HEK293 (cell line): ENCODE data around the gene PKP2.

Experiments
- CTCF ChIA-PET: fragments of 350-600 bp; formaldehyde crosslinking; extraction: SDS; loops from one replicate; lab custom pipeline; 2021; ENCODE audit warnings: antibody characterized with exemption; lab: Yijun Ruan, JAX
- POLR2A ChIA-PET: fragments of 300-600 bp; formaldehyde crosslinking; extraction: SDS; loops from one replicate; lab custom pipeline; 2020; ENCODE audit warnings: antibody characterized with exemption, inconsistent platforms; lab: Yijun Ruan, JAX
- H3K27ac ChIP-seq: fragments of 200-500 bp; sonication (Bioruptor generic); 2 replicates; pipeline ENCODE4 v1.5.1; 2014; ENCODE audit warnings: low read depth, low read length, control low read depth, inconsistent platforms; ENCODE audit errors: extremely low read depth
- H3K36me3 ChIP-seq, 2 experiments: fragments of 200-500 bp in 1 of 2; sonication (Bioruptor generic) in 1 of 2; 1 replicate in 1 of 2; 2 replicates in 1 of 2; pipeline ENCODE4 v1.5.1; 2014 to 2017; ENCODE audit warnings: inconsistent platforms in 2 of 2, low read length in 2 of 2; ENCODE audit not compliant: control insufficient read depth in 2 of 2, insufficient read depth in 1 of 2
- H3K4me1 ChIP-seq: fragments of 200-500 bp; sonication (Bioruptor generic); 2 replicates; pipeline ENCODE4 v1.5.1; 2014; ENCODE audit warnings: mild to moderate bottlenecking, low read length, inconsistent platforms; ENCODE audit not compliant: control insufficient read depth, insufficient read depth
- H3K4me3 ChIP-seq: 2 replicates; pipeline ENCODE4 v1.5.1; 2011; ENCODE audit warnings: low read depth, mild to moderate bottlenecking, control low read depth, low read length, moderate library complexity
- H3K9me3 ChIP-seq: fragments of 200-500 bp; sonication (Bioruptor generic); 2 replicates; pipeline ENCODE4 v1.5.1; 2014; ENCODE audit warnings: low read depth, low read length, inconsistent platforms; ENCODE audit not compliant: control insufficient read depth, insufficient read depth
- FEZF1 ChIP-seq: fragments of 450-650 bp; formaldehyde crosslinking; IDR thresholded peaks from 2 replicates; pipeline ENCODE4 v1.5.1; 2016; ENCODE audit warnings: missing biosample characterization, missing genetic modification characterization
- HOXD13 ChIP-seq: sonication (generic); formaldehyde crosslinking; IDR thresholded peaks from 2 replicates; pipeline ENCODE4 v1.8.0; 2022; ENCODE audit warnings: missing genetic modification reagents, borderline replicate concordance
- KLF1 ChIP-seq: fragments of 450-650 bp; formaldehyde crosslinking; IDR thresholded peaks from 2 replicates; pipeline ENCODE4 v1.5.1; 2016; ENCODE audit warnings: missing biosample characterization, missing genetic modification characterization
- KLF10 ChIP-seq: fragments of 450-650 bp; IDR thresholded peaks from 2 replicates; pipeline ENCODE4 v1.5.1; 2018; ENCODE audit warnings: missing biosample characterization, mild to moderate bottlenecking, missing genetic modification characterization
- OVOL3 ChIP-seq: fragments of 450-650 bp; formaldehyde crosslinking; IDR thresholded peaks from 2 replicates; pipeline ENCODE4 v1.5.1; 2016; ENCODE audit warnings: missing biosample characterization, missing genetic modification characterization
- PRDM4 ChIP-seq: fragments of 450-650 bp; formaldehyde crosslinking; IDR thresholded peaks from 2 replicates; pipeline ENCODE4 v1.5.1; 2017; ENCODE audit warnings: missing biosample characterization, missing genetic modification characterization
- PRDM6 ChIP-seq: fragments of 450-650 bp; formaldehyde crosslinking; IDR thresholded peaks from 2 replicates; pipeline ENCODE4 v1.5.1; 2017; ENCODE audit warnings: missing biosample characterization, missing genetic modification characterization
- ZFHX2 ChIP-seq: fragments of 450-650 bp; formaldehyde crosslinking; conservative IDR thresholded peaks from 2 replicates; pipeline ENCODE4 v1.5.1; 2016; ENCODE audit warnings: missing biosample characterization, missing genetic modification characterization
- ZFP69B ChIP-seq: fragments of 450-650 bp; formaldehyde crosslinking; IDR thresholded peaks from 2 replicates; pipeline ENCODE4 v1.5.1; 2016; ENCODE audit warnings: missing biosample characterization, missing genetic modification characterization
- ZIC2 ChIP-seq: fragments of 450-650 bp; formaldehyde crosslinking; IDR thresholded peaks from 2 replicates; pipeline ENCODE4 v1.5.1; 2016; ENCODE audit warnings: missing biosample characterization, missing genetic modification characterization
- ZNF133 ChIP-seq: fragments of 450-650 bp; formaldehyde crosslinking; IDR thresholded peaks from 2 replicates; pipeline ENCODE4 v1.5.1; 2016; ENCODE audit warnings: missing biosample characterization, missing genetic modification characterization
- ZNF146 ChIP-seq: fragments of 450-650 bp; formaldehyde crosslinking; IDR thresholded peaks from 2 replicates; pipeline ENCODE4 v1.5.1; 2016; ENCODE audit warnings: missing biosample characterization, missing genetic modification characterization
- ZNF155 ChIP-seq: fragments of 450-650 bp; formaldehyde crosslinking; IDR thresholded peaks from 2 replicates; pipeline ENCODE4 v1.5.1; 2016; ENCODE audit warnings: missing biosample characterization, missing genetic modification characterization
- ZNF169 ChIP-seq: fragments of 450-650 bp; formaldehyde crosslinking; IDR thresholded peaks from 2 replicates; pipeline ENCODE4 v1.5.1; 2016; ENCODE audit warnings: missing biosample characterization, missing genetic modification characterization
- ZNF174 ChIP-seq: fragments of 450-650 bp; formaldehyde crosslinking; IDR thresholded peaks from 2 replicates; pipeline ENCODE4 v1.5.0; 2017; ENCODE audit warnings: missing biosample characterization, mild to moderate bottlenecking, missing genetic modification characterization
- ZNF202 ChIP-seq: fragments of 450-650 bp; formaldehyde crosslinking; IDR thresholded peaks from 2 replicates; pipeline ENCODE4 v1.5.1; 2016; ENCODE audit warnings: missing biosample characterization, missing genetic modification characterization, borderline replicate concordance
- ZNF433 ChIP-seq: fragments of 450-650 bp; formaldehyde crosslinking; IDR thresholded peaks from 2 replicates; pipeline ENCODE4 v1.5.1; 2016; ENCODE audit warnings: missing biosample characterization, missing genetic modification characterization, low read depth
- ZNF449 ChIP-seq: fragments of 450-650 bp; formaldehyde crosslinking; IDR thresholded peaks from 2 replicates; pipeline ENCODE4 v1.5.1; 2017; ENCODE audit warnings: missing biosample characterization, mild to moderate bottlenecking, missing genetic modification characterization, moderate library complexity
- ZNF510 ChIP-seq: fragments of 450-650 bp; formaldehyde crosslinking; IDR thresholded peaks from 2 replicates; pipeline ENCODE4 v1.5.1; 2018; ENCODE audit warnings: mild to moderate bottlenecking, missing genetic modification characterization, missing biosample characterization; ENCODE audit not compliant: insufficient replicate concordance
- ZNF529 ChIP-seq: fragments of 450-650 bp; formaldehyde crosslinking; IDR thresholded peaks from 2 replicates; pipeline ENCODE4 v1.5.1; 2017; ENCODE audit warnings: missing genetic modification characterization, missing biosample characterization; ENCODE audit not compliant: insufficient replicate concordance
- ZNF626 ChIP-seq: fragments of 450-650 bp; sonication (Bioruptor Pico); formaldehyde crosslinking; IDR thresholded peaks from 2 replicates; pipeline ENCODE4 v1.5.1; 2018; ENCODE audit warnings: missing biosample characterization, missing genetic modification characterization, inconsistent platforms
- ZNF629 ChIP-seq: fragments of 450-650 bp; formaldehyde crosslinking; IDR thresholded peaks from 2 replicates; pipeline ENCODE4 v1.5.1; 2017; ENCODE audit warnings: missing biosample characterization, missing genetic modification characterization
- ZNF76 ChIP-seq: fragments of 450-650 bp; formaldehyde crosslinking; IDR thresholded peaks from 2 replicates; pipeline ENCODE4; 2016; ENCODE audit warnings: low read depth, missing biosample characterization, missing genetic modification characterization, borderline replicate concordance
- ZNF785 ChIP-seq: fragments of 450-650 bp; formaldehyde crosslinking; IDR thresholded peaks from 2 replicates; pipeline ENCODE4 v1.5.1; 2016; ENCODE audit warnings: missing biosample characterization, missing genetic modification characterization

Gene PKP2

GRCh38 chr12:32777691-32778175 is 118.8 kb downstream of the PKP2 start:
- Histone ChIP-seq H3K27ac (no peak overlapping the region), H3K4me1 (no peaks in the 10 kb centered on the region), H3K36me3 (no peaks in the 10 kb centered on the region), H3K9me3 (no peaks in the 10 kb centered on the region), H3K4me3 (no peak overlapping the region)
- CTCF ChIA-PET = no interaction called here
- POLR2A ChIA-PET = no interaction called here
- no peak for TF ChIP-seq ZNF449 (tag by site-specific recombination)
- TF ChIP-seq PRDM4 (tag by site-specific recombination) = no peak
- TF ChIP-seq ZNF169 (tag by site-specific recombination) = no peak
- no peak for TF ChIP-seq OVOL3 (tag by site-specific recombination)
- TF ChIP-seq FEZF1 = no peak

GRCh38 chr12:32777159-32777558 is 119.4 kb downstream of the PKP2 start:
- Histone ChIP-seq H3K36me3 (no peaks in the 10 kb centered on the region), H3K27ac (no peak overlapping the region), H3K4me1 (no peaks in the 10 kb centered on the region), H3K9me3 (no peaks in the 10 kb centered on the region), H3K4me3 (no peak overlapping the region)
- CTCF ChIA-PET = no interaction called here
- TF ChIP-seq ZFP69B (tag by site-specific recombination) (no peak), ZNF76 (tag by site-specific recombination) (no peak), ZNF155 (no peak), PRDM6 (tag by site-specific recombination) (no peak), ZNF626 (tag by site-specific recombination) (no peak), KLF10 (tag by site-specific recombination) (no peak), PRDM4 (tag by site-specific recombination) (no peak), ZNF174 (tag by site-specific recombination) (no peak), KLF1 (tag by site-specific recombination) (no peak)
- POLR2A ChIA-PET = no interaction called here

- ChIA-PET POLR2A (no interaction called here), CTCF (no interaction called here)
- Histone ChIP-seq H3K9me3 (no peaks in the 10 kb centered on the region), H3K36me3 (no peaks in the 10 kb centered on the region), H3K4me3 (no peak overlapping the region), H3K4me1 (no peaks in the 10 kb centered on the region), H3K27ac (no peak overlapping the region)
- TF ChIP-seq ZNF433 (tag by site-specific recombination) (no peak), HOXD13 (CRISPR knock-in tag) (no peak), ZNF133 (tag by site-specific recombination) (no peak), ZNF202 (tag by site-specific recombination) (no peak), ZNF146 (tag by site-specific recombination) (no peak), ZNF529 (tag by site-specific recombination) (no peak), ZNF785 (tag by site-specific recombination) (no peak), ZIC2 (tag by site-specific recombination) (no peak), ZNF510 (tag by site-specific recombination) (no peak), ZFHX2 (no peak), ZNF629 (no peak)
Measured at GRCh38 chr12:32776258-32776657, 120.3 kb downstream of the PKP2 start.
